Epithelial cell of proximal tubule (primary cell): Measurements from ENCODE around the gene FAM76B. TPM values are rescaled to one million over a fixed set of nuclear protein-coding genes. Genes with fewer than 3 reads are reported as not detected.

ENCODE experiments used
- DNase-seq: peaks from one replicate; pipeline ENCODE4 v3.0.0-alpha.2; 2011; ENCODE audit warnings: low read depth
- H3K4me3 ChIP-seq: 2 replicates; pipeline ENCODE4 v1.5.1; 2011; ENCODE audit warnings: low read depth, mild to moderate bottlenecking, low read length
- CTCF ChIP-seq: conservative IDR thresholded peaks from 2 replicates; pipeline ENCODE4 v1.5.1; 2012; ENCODE audit warnings: low read depth, mild to moderate bottlenecking, low read length
- total RNA-seq: library from RNA; depleted of rRNA; stranded (reverse); fragments of >200 nt; gene quantifications from 2 replicates; pipeline ENCODE4 v1.2.3, GENCODE V29; 2015

FAM76B gene
- total RNA-seq, 1 donor from 2014 or later = 20.1 TPM

GRCh38 chr11:95727620-95728019 lies 62.0 kb downstream of the FAM76B start:
- H3K4me3 ChIP-seq = no peak overlapping the region
- DNase-seq = no peak
- TF ChIP-seq CTCF = no peak

- H3K4me3 ChIP-seq = no peak overlapping the region
- TF ChIP-seq CTCF = no peak
- no peak for DNase-seq
These were observed 62.5 kb downstream of the FAM76B start for GRCh38 chr11:95727111-95727510.

GRCh38 chr11:95725196-95725595 lies 64.4 kb downstream of the FAM76B start:
- no peak for DNase-seq
- TF ChIP-seq CTCF = no peak
- no peak overlapping the region for H3K4me3 ChIP-seq

GRCh38 chr11:95723361-95723942 lies 66.1 kb downstream of the FAM76B start:
- TF ChIP-seq CTCF = no peak
- no peak for DNase-seq
- no peak overlapping the region for H3K4me3 ChIP-seq

GRCh38 chr11:95720195-95720594 lies 69.4 kb downstream of the FAM76B start:
- no peak overlapping the region for H3K4me3 ChIP-seq
- no peak for TF ChIP-seq CTCF
- DNase-seq = no peak

Other genes starting within 250 kb of the FAM76B start
- 41.0 and 46.1 TPM in 2 replicates for gene CEP57, start 716 bp upstream of the FAM76B start, total RNA-seq
- gene MTMR2, start 134.3 kb upstream of the FAM76B start, total RNA-seq = 32.6 and 34.9 TPM in 2 replicates